GM12864 (cell line): Measurements from ENCODE around the gene OTP.

Experiments used
- DNase-seq: peaks from one replicate; pipeline ENCODE4 v3.0.0-alpha.2; 2011; ENCODE audit warnings: low read depth
- H3K4me3 ChIP-seq: 2 replicates; pipeline ENCODE4 v1.5.1; 2011; ENCODE audit warnings: mild to moderate bottlenecking, low read depth, low read length, control low read depth
- CTCF ChIP-seq: IDR thresholded peaks from 2 replicates; pipeline ENCODE4 v1.5.1; 2011; ENCODE audit warnings: low read depth, mild to moderate bottlenecking, moderate library complexity, low read length, control low read depth, inconsistent platforms; ENCODE audit errors: missing control alignments

The OTP gene

GRCh38 chr5:77658662-77659061, 20.1 kb upstream of the OTP start:
- DNase-seq, result no peak
- H3K4me3 ChIP-seq, result no peak overlapping the region
- no peak for TF ChIP-seq CTCF

GRCh38 chr5:77651343-77651742, 12.8 kb upstream of the OTP start:
- TF ChIP-seq CTCF, result no peak
- DNase-seq, result no peak
- H3K4me3 ChIP-seq, result no peak overlapping the region

GRCh38 chr5:77650686-77651085, 12.2 kb upstream of the OTP start:
- H3K4me3 ChIP-seq, result no peak overlapping the region
- TF ChIP-seq CTCF, result no peak
- no peak for DNase-seq

GRCh38 chr5:77649776-77650175, 11.3 kb upstream of the OTP start:
- TF ChIP-seq CTCF, result no peak
- H3K4me3 ChIP-seq, result no peak overlapping the region

GRCh38 chr5:77645995-77646639, 7.6 kb upstream of the OTP start:
- DNase-seq, result no peak
- H3K4me3 ChIP-seq, result no peak overlapping the region
- TF ChIP-seq CTCF, result no peak

More at GRCh38 chr5:77649776-77650175, 11.3 kb upstream of the OTP start:
- no peak for DNase-seq

- peak; percentile 59 for TF ChIP-seq CTCF
- no peak for DNase-seq
- peak overlapping the region; percentile 39 for H3K4me3 ChIP-seq
Measured at GRCh38 chr5:77645158-77645994, 6.9 kb upstream of the OTP start.
